ENCODE data around the gene PLD6.

PLD6 gene

DNA sequence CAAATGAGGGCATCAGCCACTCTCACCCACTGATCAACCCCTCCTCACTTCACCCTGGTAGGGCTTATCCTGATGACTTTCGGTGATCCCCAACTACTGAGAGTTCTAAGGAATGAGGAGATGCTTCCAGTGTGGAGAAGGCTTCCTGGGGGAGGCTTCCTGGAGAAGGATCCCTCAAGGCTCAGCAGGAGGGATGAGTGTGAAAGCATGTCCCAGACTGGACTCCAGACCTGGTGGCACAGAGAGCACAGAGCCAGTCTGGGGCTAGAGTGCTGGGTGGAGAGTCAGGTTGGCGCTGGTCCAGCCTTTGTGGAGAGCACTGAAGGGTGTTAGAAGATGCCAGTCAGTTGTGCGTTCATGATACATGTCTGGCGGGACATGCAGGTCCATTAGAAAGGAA lies 53.7 kb downstream of the PLD6 start:
- DNase-seq, result no peak

DNA sequence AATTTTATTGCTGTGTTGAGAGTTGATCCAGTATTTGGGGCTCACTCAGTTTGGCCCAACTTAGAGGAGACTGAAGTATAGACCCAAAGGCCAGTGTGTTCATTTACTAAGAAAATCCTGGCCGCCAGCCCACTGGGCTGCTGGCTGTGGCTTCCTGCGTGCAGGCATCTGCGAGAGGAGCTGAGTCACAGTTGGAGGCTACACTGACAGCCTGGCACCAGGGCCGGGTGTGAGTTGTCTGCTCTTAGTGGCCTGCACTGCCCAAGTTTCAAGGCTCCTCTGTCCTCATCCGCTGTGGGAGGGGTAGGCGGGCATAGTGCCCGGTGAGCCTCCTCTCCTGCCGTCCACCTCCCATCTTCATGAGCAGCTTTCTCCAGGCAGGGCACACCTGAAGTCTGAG lies 54.2 kb downstream of the PLD6 start:
- DNase-seq, result no peak

DNA sequence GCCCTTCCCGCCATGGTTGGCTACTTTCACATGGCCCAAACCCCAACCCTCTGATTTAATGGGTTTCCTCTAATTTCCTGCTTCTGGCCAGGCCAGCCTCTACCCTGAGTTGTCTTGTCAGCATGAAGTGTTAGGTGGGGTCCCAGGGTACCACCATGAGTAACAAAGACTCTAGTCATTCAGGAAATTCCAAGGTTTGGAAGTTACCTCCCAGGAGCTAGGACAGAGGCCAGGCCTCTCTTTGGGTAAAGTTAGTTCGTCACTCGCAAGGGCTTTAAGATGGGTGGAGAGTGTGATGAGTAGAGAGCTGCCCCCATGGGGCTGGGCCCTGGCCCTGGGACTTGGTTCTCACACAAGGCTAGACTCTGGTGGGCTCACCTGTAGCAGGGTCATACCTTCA lies 54.6 kb downstream of the PLD6 start:
- DNase-seq, result no peak

DNA sequence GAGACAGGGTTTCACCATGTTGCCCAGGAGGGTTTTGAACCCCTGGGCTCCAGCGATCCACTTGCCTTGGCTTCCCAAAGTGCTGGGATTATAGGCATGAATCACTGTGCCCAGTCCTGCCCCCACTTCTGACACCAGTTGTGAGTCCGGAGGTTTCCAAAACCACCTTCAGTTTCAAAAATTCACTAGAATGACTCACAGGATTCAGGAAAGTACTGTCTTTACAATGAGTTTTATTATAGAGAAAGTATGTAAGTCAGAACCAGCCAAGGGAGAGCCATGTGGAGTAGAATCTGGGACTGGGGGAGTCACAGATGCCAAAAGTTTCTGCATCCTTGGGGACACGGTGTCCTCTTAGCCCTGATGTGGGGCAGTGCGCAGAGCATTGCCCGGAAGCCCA lies 55.1 kb downstream of the PLD6 start:
- DNase-seq, result no peak
